ENCODE data around the gene HIPK2. TPM values are rescaled to one million over a fixed set of nuclear protein-coding genes. Genes with fewer than 3 reads are reported as not detected.

Gene HIPK2
- total and polyA plus RNA-seq, 2 of the 4 experiments (the other 2 are of a cell fraction), result 22.0 to 27.1 TPM

GRCh38 chr7:139566075-139566474 is 211.7 kb downstream of the HIPK2 start:
- Histone ChIP-seq H3K14ac (replicated peaks; ENCODE audit: low read depth, low read length) (no peak overlapping the region), H4K8ac (ENCODE audit: low read depth in 2 of 2, low read length in 2 of 2) (no peak overlapping the region), H3K4ac (ENCODE audit: low read depth, low read length) (no peak overlapping the region), H3K56ac (ENCODE audit: extremely low read depth, insufficient read depth, low read length) (no peak overlapping the region), H2BK15ac (ENCODE audit: low read depth, low read length) (no peak overlapping the region), H3K4me2 (ENCODE audit: low read depth, low read length) (no peak overlapping the region), H2AK9ac (replicated peaks; ENCODE audit: low read depth, low read length, poor library complexity) (no peak overlapping the region), H3K36me3 (ENCODE audit: control insufficient read depth, insufficient read depth, low read length) (peaks cover 60% of the 10 kb centered on the region), H3K9me3 (ENCODE audit: control insufficient read depth, insufficient read depth, low read length) (no peaks in the 10 kb centered on the region), H2BK120ac (ENCODE audit: low read depth, low read length) (no peak overlapping the region), H3K18ac (ENCODE audit: low read depth, low read length) (no peak overlapping the region), H2BK20ac (ENCODE audit: low read depth, low read length) (no peak overlapping the region), H2BK5ac (ENCODE audit: low read depth, low read length, poor library complexity, severe bottlenecking) (no peak overlapping the region), H4K5ac (ENCODE audit: low read depth, low read length) (no peak overlapping the region), H4K20me1 (ENCODE audit: insufficient read depth, low read length) (peaks cover 17% of the 10 kb centered on the region; the same call in 1 of the 2 replicates), H3K27ac (ENCODE audit: insufficient read depth, low read length) (no peak overlapping the region), H2AK5ac (ENCODE audit: low read depth, low read length) (no peak overlapping the region), H4K91ac (ENCODE audit: insufficient read depth, low read depth, low read length) (no peak overlapping the region), H3K27me3 (ENCODE audit: control insufficient read depth, insufficient read depth, low read length) (no peaks in the 10 kb centered on the region), H3K4me3 (ENCODE audit: insufficient read depth, low read depth, low read length) (no peak overlapping the region), H3K4me1 (ENCODE audit: control insufficient read depth, insufficient read depth, low read length) (peaks cover 2% of the 10 kb centered on the region; the same call in 1 of the 2 replicates), H3K9me1 (ENCODE audit: insufficient read depth, low read length) (peaks cover 11% of the 10 kb centered on the region; the same call in 1 of the 2 replicates), H3K79me1 (ENCODE audit: low read depth in 1 of 2, low read length in 2 of 2) (peaks cover 0 to 20% of the 10 kb centered on the region in 2 experiments; a peak in 3 of 4 replicates), H2AFZ (replicated peaks; ENCODE audit: low read length, poor library complexity) (no peak overlapping the region), H3K9ac (ENCODE audit: low read depth, low read length) (no peak overlapping the region), H3K23ac (ENCODE audit: low read depth, low read length) (no peak overlapping the region)
- dilution Hi-C loops (cut with HindIII; ENCODE audit: low sequenced_read_pairs, unreplicated experiment) (no loop called here), in situ Hi-C loops (cut with MboI; ENCODE audit: low sequenced_read_pairs) (no loop called here), intact Hi-C loops (cut with micrococcal nuclease) (no loop called here)
- no peak for ATAC-seq (ENCODE audit: low read depth)
- TF ChIP-seq CTCF (conservative IDR thresholded peaks at IDR 0.05; ENCODE audit: low read depth, low read length), result no peak
- TF ChIP-seq MXI1 (IDR thresholded peaks at IDR 0.05; ENCODE audit: borderline replicate concordance, low read depth, low read length), result no peak
- no peak for TF ChIP-seq MAZ (IDR thresholded peaks at IDR 0.05; ENCODE audit: borderline replicate concordance, low read depth, low read length)
- TF ChIP-seq CEBPB (IDR thresholded peaks at IDR 0.05; ENCODE audit: low read depth, low read length), result no peak
- no peak for TF ChIP-seq POLR2A (IDR thresholded peaks at IDR 0.05; ENCODE audit: low read depth, low read length)
- no peak for TF ChIP-seq RAD21 (IDR thresholded peaks at IDR 0.05; ENCODE audit: low read length)
- TF ChIP-seq BHLHE40 (IDR thresholded peaks at IDR 0.05; ENCODE audit: low read depth, low read length), result no peak
- TF ChIP-seq USF2 (IDR thresholded peaks at IDR 0.05; ENCODE audit: low read depth, low read length), result no peak
- TF ChIP-seq RCOR1 (IDR thresholded peaks at IDR 0.05; ENCODE audit: insufficient replicate concordance, low read length), result no peak
- TF ChIP-seq CHD1 (IDR thresholded peaks at IDR 0.05; ENCODE audit: low read depth, low read length), result no peak
- no peak for TF ChIP-seq SMC3 (IDR thresholded peaks at IDR 0.05; ENCODE audit: low read depth, low read length)
- no peak for TF ChIP-seq ELK1 (IDR thresholded peaks at IDR 0.05; ENCODE audit: borderline replicate concordance, low read depth, low read length)
- no peak for TF ChIP-seq FOS (IDR thresholded peaks at IDR 0.05; ENCODE audit: low read depth, low read length)
- no peak for TF ChIP-seq RFX5 (IDR thresholded peaks at IDR 0.05; ENCODE audit: low read depth, low read length)
- WGBS, 2 experiments (ENCODE audit: extremely low coverage in 2 of 2, insufficient read length in 1 of 2), result no CpG with 5 or more reads among the region's 6 CpGs
- POLR2A ChIA-PET (ENCODE audit: unreplicated experiment), result interaction anchor here (0.7 kb wide), 1 partner anchor 518 kb away, joined by 11 read pairs; no protein-coding TSS in a partner anchor
- no peak for DNase-seq
- CTCF ChIA-PET, result no interaction called here
- no TSS peak for BruUV-seq (replicated peaks)

Data from IMR-90 (cell line).